HuH-7 (cell line): ENCODE data around the gene CRLF3.
"Not testable (repeated sequence)": the region's sequence is repeated elsewhere in the genome, so short reads cannot be mapped to it uniquely, and the experiment has no call there.

Experiments
- DNase-seq: peaks from one replicate; pipeline ENCODE4 v3.0.0; 2011; ENCODE audit warnings: low spot score

The CRLF3 gene, protein sequence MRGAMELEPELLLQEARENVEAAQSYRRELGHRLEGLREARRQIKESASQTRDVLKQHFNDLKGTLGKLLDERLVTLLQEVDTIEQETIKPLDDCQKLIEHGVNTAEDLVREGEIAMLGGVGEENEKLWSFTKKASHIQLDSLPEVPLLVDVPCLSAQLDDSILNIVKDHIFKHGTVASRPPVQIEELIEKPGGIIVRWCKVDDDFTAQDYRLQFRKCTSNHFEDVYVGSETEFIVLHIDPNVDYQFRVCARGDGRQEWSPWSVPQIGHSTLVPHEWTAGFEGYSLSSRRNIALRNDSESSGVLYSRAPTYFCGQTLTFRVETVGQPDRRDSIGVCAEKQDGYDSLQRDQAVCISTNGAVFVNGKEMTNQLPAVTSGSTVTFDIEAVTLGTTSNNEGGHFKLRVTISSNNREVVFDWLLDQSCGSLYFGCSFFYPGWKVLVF

DNA sequence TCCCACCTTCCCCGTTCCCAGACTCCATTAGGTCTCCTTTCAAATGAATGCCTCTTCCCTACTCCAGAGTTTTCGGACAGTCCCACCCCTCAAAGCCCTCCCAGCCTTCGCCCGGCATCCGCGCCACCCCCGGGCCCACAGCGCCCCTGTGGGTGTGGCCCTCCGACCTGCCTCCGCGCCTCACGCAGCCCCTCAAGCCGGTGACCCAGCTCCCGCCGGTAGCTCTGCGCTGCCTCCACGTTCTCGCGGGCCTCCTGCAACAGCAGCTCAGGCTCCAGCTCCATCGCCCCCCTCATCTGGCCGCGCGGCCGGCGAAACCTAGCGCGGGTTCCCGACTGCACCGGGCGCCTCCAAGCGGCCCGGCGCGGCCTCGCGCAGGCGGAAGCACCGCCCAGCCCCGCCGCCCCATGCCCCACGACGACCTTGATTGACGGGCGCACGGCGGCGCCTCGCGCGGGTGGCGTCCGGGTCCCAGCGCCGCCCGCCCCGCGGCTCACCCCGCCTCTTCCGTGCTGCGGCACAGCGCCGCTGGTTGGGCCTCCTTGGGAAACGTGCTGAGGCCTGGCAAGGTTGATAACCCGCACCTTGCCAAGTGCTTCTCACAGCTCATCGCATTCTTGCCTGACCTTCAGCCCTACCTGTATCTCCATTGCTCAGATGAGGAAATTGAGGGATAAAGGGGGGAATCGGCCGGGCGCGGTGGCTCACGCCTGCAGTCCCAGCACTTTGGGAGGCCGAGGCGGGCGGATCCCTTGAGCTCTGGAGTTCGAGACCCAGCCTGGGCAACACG lies at the start of gene CRLF3:
Gene CRLF3 (minus strand): TSS at position 337 of the 790 bp plus-strand sequence. CDS start 41 bp downstream, at position 296.
- DNase-seq, result peak; percentile 89

DNA sequence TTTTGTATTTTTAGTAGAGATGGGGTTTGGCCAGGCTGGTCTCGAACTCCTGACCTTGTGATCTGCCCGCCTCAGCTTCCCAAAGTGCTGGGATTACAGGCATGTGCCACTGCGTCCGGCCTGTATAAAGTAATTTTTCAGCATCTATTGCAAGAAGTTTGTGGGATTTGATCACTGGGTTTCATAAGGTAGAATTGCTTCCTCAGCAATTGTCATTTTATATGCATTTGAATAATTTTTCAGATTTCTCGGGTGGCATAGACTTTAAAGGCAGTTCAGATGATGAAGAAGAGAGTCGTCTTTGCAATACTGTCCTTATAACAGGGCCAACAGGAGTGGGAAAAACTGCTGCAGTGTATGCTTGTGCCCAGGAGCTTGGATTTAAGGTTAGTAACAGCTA lies 44.5 kb upstream of the CRLF3 start:
- DNase-seq, result no peak

DNA sequence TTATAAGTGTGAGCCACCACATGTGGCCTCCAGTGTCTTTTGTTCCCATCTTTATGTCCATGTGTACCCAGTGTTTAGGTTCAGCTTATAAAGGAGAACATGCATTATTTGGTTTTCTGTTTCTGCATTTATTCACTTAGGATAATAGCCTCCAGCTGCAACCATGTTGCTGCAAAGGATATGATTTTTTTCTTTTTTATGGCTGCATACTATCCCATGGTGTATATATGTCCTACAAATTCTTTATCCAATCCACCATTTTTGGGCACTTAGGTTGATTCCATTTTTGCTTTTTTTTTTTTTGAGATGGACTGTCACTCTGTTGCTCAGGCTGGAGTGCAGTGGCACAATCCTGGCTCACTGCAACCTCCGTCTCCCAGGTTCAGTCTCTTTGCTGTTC lies 40.1 kb upstream of the CRLF3 start:
- no peak for DNase-seq

DNA sequence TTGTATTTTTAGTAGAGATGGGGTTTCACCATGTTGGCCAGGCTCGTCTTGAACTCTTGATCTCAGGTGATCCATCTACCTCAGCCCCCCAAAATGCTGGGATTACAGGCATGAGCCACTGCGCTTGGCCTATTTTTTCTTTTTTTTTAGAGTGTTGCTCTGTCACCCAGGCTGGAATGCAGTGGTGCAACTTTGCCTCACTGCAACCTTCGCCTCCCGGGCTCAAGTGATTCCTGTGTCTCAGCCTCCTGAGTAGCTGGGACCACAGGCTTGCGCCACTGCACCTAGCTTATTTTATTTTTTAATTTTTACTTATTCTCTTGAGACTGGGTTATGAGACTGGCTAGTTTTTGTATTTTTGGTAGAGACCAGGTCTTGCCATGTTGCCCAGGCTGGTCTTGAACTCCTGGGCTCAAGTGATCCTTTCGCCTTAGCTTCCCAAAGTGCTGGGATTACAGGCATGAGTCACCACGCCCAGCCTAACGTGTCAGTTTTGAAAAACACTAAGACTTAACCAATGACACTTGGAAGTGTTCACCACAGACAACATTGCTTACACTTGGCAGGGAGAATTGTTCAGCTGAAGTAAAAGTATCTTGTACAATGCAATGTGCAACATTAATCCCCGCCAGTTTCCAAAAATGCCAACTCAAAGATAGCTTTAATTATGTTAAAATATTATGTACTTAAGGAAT lies 34.2 kb upstream of the CRLF3 start:
- no peak for DNase-seq

DNA sequence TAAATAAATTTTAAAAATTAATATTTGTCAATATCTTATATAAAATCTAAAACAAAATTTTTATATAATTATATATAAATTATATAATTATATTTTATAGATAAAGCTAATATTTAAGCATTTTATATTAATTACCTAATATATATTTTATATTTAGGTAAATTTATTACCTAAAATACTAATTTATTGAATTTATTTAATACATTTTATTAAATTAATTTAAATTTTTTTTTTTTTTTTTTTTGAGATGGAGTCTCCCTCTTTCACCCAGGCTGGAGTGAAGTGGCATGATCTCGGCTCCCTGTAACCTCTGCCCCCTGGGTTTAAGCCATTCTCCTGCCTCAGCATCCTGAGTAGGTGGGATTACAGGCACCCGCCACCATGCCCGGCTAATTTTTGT lies 29.7 kb upstream of the CRLF3 start:
- DNase-seq, result no peak

DNA sequence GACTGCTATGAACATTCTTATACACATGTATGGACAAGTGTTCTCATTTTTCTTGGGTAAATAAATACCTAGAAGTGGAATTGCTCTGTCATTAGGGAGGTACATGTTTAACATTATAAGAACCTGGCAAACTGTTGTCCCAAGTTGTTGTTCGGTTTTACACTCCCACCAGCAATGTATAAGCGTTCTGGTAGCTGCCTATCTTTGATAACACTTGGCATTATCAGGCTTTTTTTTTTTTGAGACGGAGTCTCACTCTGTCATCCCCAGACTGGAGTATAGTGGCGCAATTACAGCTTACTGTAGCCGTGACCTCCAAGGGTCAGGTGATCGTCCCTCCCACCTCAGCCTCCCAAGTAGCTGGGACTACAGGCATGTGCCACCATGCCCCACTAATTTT lies 23.5 kb upstream of the CRLF3 start:
- DNase-seq, result no peak

DNA sequence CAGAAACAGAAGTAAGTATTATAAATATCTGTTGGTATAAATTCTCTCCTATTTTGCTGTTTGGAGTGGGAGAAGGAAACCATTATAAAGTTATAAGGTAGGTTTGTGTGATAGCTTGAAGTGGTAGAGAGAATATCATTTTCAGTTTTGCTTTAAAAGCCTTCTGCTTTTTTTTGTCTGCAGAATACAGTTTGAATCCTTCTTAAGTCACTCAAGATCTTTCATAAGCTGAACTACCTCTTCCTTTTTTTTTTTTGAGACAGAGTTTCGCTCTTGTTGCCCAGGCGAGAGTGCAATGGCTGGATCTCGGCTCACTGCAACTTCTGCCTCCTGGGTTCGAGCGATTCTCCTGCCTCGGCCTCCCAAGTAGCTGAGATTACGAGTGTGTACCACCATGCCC lies 16.3 kb upstream of the CRLF3 start:
- no peak for DNase-seq

DNA sequence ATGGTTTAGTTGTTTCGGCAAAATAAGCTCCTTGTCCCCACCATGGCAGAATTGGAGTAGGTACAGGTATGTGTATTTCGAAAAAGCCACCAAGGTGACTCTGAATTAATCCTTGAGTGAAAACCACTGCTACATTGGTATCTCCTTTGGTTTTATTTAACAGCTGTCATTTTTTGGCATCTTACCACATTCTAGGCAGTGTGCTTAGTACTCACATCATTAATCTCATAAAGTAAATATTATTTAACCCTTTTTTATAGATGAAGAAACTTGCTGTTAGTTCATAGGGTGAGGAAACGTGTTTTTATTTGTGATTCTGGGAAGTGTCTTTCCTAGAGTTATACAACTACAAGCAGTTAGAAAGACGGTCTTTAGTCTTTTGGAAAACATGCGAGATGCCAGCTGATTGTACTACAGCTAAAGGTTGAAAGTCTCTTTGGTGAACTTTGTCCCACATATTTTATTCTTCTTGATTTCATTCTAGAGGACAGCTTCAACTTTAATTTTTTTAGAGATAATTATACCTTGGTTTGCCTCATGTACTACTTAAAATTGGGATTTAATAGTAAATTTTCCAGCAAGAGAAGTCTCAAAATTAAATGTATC lies 13.8 kb upstream of the CRLF3 start:
- no peak for DNase-seq

DNA sequence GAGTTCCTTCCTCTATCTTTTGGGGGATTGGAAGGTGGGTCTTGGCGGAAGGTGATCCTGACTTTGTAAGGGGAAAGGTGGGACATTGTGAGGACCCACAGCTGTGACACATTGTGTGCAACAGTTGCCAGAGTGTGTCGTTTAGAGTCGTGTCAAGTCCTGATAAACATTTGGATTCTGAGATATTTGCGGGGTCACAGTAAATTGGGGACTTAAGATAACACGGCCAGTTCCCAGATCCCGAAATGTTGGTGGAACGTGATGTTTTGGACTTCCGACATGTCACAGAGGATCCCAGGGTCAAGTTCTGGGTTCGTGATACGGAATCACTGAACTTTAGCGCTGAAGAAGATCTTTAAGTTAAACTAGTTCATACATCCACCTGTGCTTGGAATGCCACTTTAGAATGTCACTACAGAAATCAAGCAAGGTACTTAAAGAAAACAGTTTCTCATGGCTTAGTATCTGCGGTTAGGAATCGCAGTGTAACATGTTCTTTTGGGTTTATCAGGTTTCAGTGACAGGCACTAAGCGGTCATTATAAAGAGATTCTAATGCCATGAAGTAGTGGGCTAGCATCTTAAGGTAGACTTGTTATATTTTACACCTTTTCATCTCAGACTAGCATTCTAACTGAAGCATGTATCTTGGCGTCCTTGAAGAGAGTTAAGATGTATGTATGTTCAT lies 8.1 kb upstream of the CRLF3 start:
- no peak for DNase-seq

DNA sequence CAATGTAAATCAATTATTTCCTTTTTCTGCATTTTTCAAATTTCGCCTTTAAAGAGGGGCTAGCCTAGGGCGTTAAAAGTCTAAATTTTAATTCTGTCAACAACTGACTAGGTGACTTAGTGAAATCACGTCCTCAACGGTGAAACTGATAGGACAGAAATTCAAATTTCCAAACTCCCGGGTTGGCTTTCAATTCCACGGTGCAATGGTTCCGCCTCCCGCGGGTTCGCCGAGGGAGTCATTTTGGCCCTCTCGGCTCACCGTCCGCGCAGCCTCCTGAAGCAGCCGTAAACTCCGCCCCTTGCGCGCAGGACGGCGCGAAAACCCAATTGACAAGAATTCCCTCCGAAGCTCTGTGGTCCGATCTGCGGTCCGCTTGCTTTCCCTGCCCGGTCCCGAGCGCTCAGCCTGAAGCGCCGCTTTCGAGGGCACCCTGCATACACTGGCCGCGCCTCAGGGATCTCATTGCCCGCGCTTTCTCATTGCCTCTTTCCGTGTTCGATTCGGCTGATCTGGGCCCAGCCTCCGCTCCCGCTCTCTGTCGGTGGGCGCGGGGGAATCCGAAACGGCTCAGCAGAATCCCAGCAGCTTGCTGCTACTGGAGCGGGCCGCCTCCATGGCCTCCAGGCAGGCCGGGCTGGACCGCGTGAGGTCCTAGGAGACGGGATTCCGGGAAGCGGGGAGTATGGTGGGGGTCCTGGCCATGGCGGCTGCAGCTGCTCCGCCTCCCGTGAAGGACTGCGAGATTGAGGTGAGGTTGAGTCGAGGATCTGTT lies 7.4 kb upstream of the CRLF3 start, which contains the start of gene ATAD5:
Gene ATAD5 (plus strand): TSS at position 304 of the 775 bp plus-strand sequence. CDS start 382 bp downstream, at position 686.
- peak; percentile 76 for DNase-seq

DNA sequence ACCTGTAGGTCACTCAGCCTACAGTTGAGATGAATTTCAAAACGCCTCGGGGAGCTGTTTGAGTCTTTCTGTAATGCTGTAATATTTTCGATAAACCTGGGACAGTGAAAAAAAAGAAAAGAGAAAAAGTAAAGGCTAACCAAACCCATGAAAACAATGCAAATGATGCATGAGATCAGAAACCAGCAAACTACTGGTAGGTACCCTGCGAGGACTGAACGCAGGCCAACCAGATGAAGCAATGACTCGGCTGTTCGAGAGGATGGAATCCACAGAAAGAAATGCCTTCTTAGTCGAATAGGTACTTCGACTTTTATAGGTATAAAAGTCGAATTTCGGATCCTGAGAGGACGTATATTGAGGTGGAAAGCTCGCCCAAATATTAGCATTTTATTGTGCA lies 6.8 kb upstream of the CRLF3 start:
- no peak for DNase-seq

DNA sequence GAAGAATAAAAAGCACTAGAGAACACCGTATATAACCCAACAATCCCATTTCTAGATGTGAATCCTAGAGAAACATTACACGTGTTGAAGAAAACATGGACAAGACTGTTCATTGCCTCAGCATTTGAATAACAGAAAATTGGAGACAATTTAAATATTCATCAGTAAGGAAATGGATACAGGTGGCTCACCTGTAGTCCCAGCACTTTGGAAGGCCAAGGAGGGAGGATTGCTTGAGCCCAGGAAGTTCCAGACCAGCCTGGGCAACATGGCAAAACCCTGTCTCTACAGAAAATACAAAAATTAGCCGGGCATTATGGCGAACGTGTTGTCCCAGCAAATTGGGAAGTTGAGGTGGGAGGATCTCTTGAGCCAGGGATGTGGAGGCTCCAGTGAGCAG lies 4.5 kb upstream of the CRLF3 start:
- DNase-seq, result no peak

DNA sequence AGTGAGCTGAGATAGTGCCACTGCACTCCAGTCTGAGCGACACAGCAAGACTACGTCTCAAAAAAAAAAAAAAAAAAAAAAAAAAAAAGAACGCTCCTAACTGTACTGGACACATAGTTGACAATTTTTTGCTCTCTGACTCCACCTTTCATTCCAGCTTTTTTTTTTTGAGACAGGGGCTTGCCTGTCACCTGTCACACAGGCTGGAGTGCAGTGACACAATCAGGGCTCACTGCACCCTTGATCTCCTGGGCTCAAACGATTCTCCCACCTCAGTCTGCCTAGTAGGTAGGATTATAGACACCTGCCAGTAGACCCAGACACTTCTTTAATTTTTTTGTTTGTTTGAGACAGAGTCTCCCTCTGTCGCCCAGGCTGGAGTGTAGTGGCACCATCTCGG lies 2.6 kb upstream of the CRLF3 start:
- DNase-seq, result no peak

DNA sequence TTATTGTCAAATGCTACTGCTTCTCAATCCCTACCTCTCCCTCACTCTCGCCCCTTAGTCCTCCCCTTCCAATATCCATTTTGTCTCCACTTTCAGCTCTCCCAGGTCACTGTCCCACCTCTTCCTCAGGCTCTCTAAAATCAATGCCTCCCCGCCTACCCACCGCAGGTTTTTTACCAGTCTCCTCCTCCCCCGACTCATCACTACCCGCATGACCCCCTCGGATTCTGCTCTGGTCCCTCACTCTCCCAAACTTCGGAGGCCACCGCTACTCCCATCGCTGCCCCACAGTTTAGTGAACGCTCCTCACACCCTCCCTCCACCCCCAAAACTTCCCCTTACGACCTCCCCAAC lies 513 bp downstream of the CRLF3 start:
- DNase-seq, result peak; percentile 26

DNA sequence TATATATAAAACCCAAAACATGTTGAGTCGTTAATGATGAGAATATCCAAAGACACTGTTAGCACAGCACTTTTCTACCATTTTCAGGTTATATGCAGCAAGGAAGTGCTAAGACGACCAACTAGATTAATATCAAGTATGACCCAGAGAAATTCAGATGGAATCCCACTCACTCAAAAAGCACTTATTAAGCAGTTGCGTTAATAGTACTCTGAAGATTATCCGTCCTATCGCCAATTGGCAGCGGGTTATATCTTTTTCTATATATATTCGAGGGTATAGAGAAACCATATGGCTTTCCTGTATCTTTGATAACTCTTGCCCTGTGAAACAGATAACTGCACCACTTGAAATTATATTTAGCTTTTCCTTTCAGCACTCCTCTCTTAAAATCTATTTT lies 1.1 kb downstream of the CRLF3 start:
- no peak for DNase-seq

DNA sequence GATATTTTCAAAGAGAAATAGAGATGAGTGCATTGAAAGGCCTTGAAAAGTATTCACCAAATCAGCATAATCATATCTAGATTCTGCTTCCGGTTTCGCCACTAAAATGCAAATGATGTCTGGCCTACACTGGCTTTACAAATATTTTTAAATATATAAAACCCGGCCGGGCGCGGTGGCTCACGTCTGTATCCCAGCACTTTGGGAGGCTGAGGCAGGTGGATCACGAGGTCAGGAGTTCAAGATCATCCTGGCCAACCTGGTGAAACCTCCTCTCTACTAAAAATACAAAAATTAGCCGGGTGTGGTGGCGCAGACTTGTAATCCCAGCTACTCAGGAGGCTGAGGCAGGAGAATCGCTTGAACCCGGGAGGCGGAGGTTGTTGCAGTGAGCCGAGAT lies 1.6 kb downstream of the CRLF3 start:
- not testable (repeated sequence) for DNase-seq

DNA sequence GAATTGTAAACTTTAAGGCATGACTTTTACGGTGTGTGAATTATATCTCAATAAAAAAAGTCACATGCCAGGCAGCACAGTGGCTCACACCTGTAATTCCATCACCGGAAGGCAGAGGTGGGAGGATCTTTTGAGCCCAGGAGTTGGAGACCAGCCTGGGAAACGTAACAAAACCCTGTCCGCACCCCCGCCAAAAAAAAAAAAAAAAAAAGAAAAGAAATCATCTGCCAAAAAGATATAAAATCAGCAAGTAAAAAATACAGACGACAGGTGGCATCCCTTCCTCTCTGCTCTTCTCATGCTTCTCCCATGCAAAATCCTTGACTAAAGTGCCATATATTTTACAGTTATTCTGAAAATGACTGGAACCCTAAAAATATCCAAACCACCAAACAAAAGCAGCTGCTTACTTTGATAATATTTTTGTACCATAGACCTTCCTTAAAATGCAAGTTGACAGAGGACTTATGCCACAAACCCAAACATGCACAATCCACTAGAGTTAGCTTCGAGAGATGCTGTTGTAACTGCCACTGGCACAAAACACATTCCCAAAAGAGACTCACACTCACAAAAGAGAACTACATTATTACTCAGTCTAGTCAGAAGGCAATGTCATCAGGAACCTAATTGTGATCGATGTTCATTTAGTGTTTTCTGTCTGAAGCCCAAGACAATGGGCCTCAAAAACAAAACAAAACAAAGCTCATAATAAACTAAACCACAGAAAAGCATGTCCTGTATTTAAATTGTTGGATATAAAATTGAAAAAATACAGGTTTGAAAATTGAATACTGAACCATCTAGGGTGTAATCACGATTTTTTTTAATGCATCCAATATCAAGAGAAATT lies 2.4 kb downstream of the CRLF3 start:
- no peak for DNase-seq

DNA sequence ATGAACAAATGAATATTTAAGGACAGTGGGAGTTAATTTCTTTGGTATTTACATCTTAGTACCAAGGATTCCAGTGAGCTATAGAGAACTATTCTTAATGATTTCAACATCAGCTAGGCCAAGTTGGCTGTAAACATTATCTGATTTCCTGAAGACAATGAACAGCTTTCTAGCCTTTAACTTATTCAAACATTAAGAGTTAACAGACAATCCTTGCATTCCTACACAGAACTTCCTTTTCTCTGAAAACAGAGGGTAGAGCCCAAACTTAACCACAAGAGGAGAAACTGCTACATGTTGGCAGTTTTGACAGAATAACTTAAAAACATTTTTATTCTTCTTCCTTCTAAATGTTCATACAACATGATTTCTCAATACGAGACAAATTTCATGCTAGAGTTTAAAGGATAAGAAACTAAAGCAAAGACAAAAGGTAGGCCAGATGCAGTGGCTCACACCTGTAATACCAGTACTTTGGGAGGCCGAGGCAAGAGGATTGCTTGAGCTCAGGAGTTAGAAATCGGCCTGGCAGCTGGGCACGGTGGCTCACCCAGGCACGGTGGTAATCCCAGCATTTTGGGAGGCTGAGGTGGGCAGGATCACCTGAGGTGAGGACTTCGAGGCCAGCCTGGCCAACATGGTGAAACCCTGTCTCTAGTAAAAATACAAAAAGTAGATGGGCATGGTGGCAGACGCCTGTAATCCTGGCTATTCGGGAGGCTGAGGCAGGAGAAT lies 4.4 kb downstream of the CRLF3 start:
- DNase-seq, result no peak

DNA sequence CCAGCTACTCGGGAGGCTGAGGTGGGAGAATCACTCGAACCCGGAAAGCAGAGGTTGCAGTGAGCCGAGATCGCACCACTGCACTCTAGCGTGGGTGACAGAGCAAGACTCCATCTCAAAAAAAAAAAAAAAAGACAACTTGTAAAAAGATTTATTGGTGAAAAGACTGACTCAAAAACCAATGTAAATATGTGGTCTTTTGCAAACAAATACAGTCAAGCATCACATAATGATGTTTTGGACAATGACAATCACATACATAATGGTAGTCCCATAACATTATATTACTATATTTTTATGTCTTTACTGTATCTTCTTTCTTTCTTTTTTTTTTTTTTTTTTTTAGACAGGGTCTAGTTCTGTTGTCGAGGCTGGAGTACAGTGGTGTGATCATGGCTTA lies 8.3 kb downstream of the CRLF3 start:
- DNase-seq, result no peak
